Measurements from ENCODE around the gene PARP8. TPM values are rescaled to one million over a fixed set of nuclear protein-coding genes. Genes with fewer than 3 reads are reported as not detected.

Gene PARP8
- polyA plus RNA-seq, 1 donor (not counting 4 experiments of a cell fraction or from before 2014, with no cell fraction given): 29.1 TPM

DNA sequence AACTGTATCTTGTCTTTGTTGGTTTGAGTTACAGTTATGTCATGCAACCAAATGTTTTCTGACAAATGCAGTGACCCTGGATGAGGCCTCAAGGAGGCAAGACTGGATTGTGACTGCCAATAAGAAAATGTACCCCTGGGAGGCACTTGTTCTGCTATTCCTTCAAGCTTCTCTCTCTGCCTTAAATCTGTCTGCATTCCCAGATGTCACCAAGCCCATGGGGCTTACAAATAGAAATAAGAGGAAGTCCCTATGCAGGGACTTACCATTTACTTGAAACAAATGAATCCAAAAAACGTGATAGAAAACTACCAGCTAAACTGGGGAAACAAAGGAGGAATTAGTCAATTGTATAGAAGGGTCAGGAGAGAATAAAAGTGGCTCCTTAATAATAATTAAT lies 8.2 kb upstream of the PARP8 start:
- Histone ChIP-seq H3K27me3 (ENCODE audit: control insufficient read depth, extremely low read depth, insufficient read depth, low read length) (no peaks in the 10 kb centered on the region), H4K20me1 (ENCODE audit: control insufficient read depth, extremely low read depth, insufficient read depth, low read length) (no peaks in the 10 kb centered on the region), H2AFZ (ENCODE audit: control insufficient read depth, low read length) (no peak overlapping the region), H3K36me3 (ENCODE audit: control insufficient read depth in 2 of 2, extremely low read depth in 1 of 2, insufficient read depth in 2 of 2, low read length in 2 of 2) (no peaks in the 10 kb centered on the region), H3K4me3 (ENCODE audit: control insufficient read depth in 2 of 3, extremely low read depth in 1 of 3, insufficient read depth in 2 of 3, low read depth in 1 of 3, low read length in 3 of 3) (no peak overlapping the region), H3K9ac (ENCODE audit: control insufficient read depth, extremely low read depth, insufficient read depth, low read length) (no peak overlapping the region), H3K4me1 (ENCODE audit: control insufficient read depth, extremely low read depth, insufficient read depth, low read length) (peaks cover 3% of the 10 kb centered on the region), H3K4me2 (ENCODE audit: control insufficient read depth, extremely low read depth, insufficient read depth, low read depth, low read length) (no peak overlapping the region), H3K9me3 (ENCODE audit: control insufficient read depth, low read depth, low read length) (no peaks in the 10 kb centered on the region), H3K79me2 (ENCODE audit: control insufficient read depth, insufficient read depth, low read length) (no peaks in the 10 kb centered on the region), H3K9me1 (ENCODE audit: control insufficient read depth, extremely low read depth, insufficient read depth, low read length) (no peaks in the 10 kb centered on the region), H3K27ac (ENCODE audit: control insufficient read depth, insufficient read depth, low read length) (no peak overlapping the region)
- TF ChIP-seq EZH2 (IDR thresholded peaks at IDR 0.05; ENCODE audit: low read length): no peak
- TF ChIP-seq, protein P1, sequence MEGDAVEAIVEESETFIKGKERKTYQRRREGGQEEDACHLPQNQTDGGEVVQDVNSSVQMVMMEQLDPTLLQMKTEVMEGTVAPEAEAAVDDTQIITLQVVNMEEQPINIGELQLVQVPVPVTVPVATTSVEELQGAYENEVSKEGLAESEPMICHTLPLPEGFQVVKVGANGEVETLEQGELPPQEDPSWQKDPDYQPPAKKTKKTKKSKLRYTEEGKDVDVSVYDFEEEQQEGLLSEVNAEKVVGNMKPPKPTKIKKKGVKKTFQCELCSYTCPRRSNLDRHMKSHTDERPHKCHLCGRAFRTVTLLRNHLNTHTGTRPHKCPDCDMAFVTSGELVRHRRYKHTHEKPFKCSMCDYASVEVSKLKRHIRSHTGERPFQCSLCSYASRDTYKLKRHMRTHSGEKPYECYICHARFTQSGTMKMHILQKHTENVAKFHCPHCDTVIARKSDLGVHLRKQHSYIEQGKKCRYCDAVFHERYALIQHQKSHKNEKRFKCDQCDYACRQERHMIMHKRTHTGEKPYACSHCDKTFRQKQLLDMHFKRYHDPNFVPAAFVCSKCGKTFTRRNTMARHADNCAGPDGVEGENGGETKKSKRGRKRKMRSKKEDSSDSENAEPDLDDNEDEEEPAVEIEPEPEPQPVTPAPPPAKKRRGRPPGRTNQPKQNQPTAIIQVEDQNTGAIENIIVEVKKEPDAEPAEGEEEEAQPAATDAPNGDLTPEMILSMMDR (optimal IDR thresholded peaks at IDR 0.05 in 1 of 3, IDR thresholded peaks at IDR 0.05 in 1 of 3, conservative IDR thresholded peaks at IDR 0.05 in 1 of 3; ENCODE audit: extremely low read depth in 1 of 3, insufficient read depth in 2 of 3, low read length in 3 of 3): no peak
- DNase-seq (ENCODE audit: low read depth, low spot score) (no peak), FAIRE-seq (no peak)
- dilution Hi-C loops (cut with MboI; ENCODE audit: extremely low pct_ligation_motif_present, low sequenced_read_pairs): no loop called here

DNA sequence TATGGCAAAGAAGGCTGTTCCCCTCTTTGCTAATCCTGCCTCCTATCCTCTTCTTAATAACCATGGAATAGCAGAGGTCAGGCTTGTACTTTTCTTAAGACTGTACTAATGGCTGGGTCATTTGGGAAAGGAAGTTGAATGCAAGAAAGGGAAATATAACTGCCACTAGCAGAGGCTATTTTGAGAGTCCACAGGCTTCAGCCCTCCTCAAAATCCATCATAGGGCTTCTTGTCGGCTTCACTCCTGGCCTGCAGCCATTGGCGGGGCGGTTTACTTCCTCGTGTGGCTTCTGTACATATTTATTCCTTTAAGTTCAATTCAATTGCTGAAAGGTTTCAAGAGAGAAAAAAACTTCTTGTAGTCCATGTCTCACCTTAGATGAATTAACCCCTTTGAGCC lies 2.8 kb upstream of the PARP8 start:
- no peaks in the 10 kb centered on the region for H3K27me3 ChIP-seq (ENCODE audit: control insufficient read depth, extremely low read depth, insufficient read depth, low read length)
- no peak overlapping the region for H3K27ac ChIP-seq (ENCODE audit: control insufficient read depth, insufficient read depth, low read length)
- dilution Hi-C loops (cut with MboI; ENCODE audit: extremely low pct_ligation_motif_present, low sequenced_read_pairs): no loop called here
- FAIRE-seq: no peak
- H4K20me1 ChIP-seq (ENCODE audit: control insufficient read depth, extremely low read depth, insufficient read depth, low read length): no peaks in the 10 kb centered on the region
- H3K4me2 ChIP-seq (ENCODE audit: control insufficient read depth, extremely low read depth, insufficient read depth, low read depth, low read length): no peak overlapping the region
- H2AFZ ChIP-seq (ENCODE audit: control insufficient read depth, low read length): no peak overlapping the region
- peaks cover 15% of the 10 kb centered on the region for H3K79me2 ChIP-seq (ENCODE audit: control insufficient read depth, insufficient read depth, low read length)
- DNase-seq (ENCODE audit: low read depth, low spot score): no peak
- no peaks in the 10 kb centered on the region for H3K36me3 ChIP-seq (ENCODE audit: control insufficient read depth in 2 of 2, extremely low read depth in 1 of 2, insufficient read depth in 2 of 2, low read length in 2 of 2)
- no peaks in the 10 kb centered on the region for H3K9me1 ChIP-seq (ENCODE audit: control insufficient read depth, extremely low read depth, insufficient read depth, low read length)
- no peak overlapping the region for H3K4me3 ChIP-seq (ENCODE audit: control insufficient read depth in 2 of 3, extremely low read depth in 1 of 3, insufficient read depth in 2 of 3, low read depth in 1 of 3, low read length in 3 of 3)
- peaks cover 3% of the 10 kb centered on the region for H3K4me1 ChIP-seq (ENCODE audit: control insufficient read depth, extremely low read depth, insufficient read depth, low read length)
- no peak overlapping the region for H3K9ac ChIP-seq (ENCODE audit: control insufficient read depth, extremely low read depth, insufficient read depth, low read length)
- no peaks in the 10 kb centered on the region for H3K9me3 ChIP-seq (ENCODE audit: control insufficient read depth, low read depth, low read length)
- TF ChIP-seq, protein P1 (optimal IDR thresholded peaks at IDR 0.05 in 1 of 3, IDR thresholded peaks at IDR 0.05 in 1 of 3, conservative IDR thresholded peaks at IDR 0.05 in 1 of 3; ENCODE audit: extremely low read depth in 1 of 3, insufficient read depth in 2 of 3, low read length in 3 of 3): no peak
- no peak for TF ChIP-seq EZH2 (IDR thresholded peaks at IDR 0.05; ENCODE audit: low read length)
